Retinal pigment epithelial cell (primary cell): ENCODE measurements around the gene SERTM1.

ENCODE experiments used
- DNase-seq: peaks from one replicate; pipeline ENCODE4 v3.0.0-alpha.2; 2010; ENCODE audit warnings: low read depth
- H3K4me3 ChIP-seq: 2 replicates; pipeline ENCODE4 v1.5.1; 2011; ENCODE audit warnings: mild to moderate bottlenecking, low read length, control low read depth, moderate library complexity
- CTCF ChIP-seq: conservative IDR thresholded peaks from 2 replicates; pipeline ENCODE4 v1.5.1; 2011; ENCODE audit warnings: low read depth, low read length, control low read depth, inconsistent platforms

The SERTM1 gene

GRCh38 chr13:36746051-36746450 is 72.2 kb downstream of the SERTM1 start:
- no peak for DNase-seq
- TF ChIP-seq CTCF = no peak
- H3K4me3 ChIP-seq = no peak overlapping the region
